GM13976 (cell line): ENCODE results near the gene DMRT3.

Experiments used
- DNase-seq: peaks from one replicate; pipeline ENCODE4 v3.0.0; 2012; ENCODE audit warnings: low spot score
- in situ Hi-C: fragments of 300-500 bp; cut with MboI; formaldehyde crosslinking; loops from one replicate; pipeline ENCODE4 v1.12.0; 2022; ENCODE audit warnings: low sequenced_read_pairs, mixed read lengths, inconsistent platforms; ENCODE audit not compliant: unreplicated experiment
- TF ChIP-seq, protein P1 (sequence below): IDR thresholded peaks from 2 replicates; pipeline ENCODE4 v1.5.1; 2012; ENCODE audit warnings: borderline replicate concordance, mild to moderate bottlenecking; ENCODE audit not compliant: insufficient read depth; ENCODE audit errors: extremely low read depth, missing control alignments, control extremely low read depth

Gene DMRT3

GRCh38 chr9:942805-943580 lies 33.5 kb upstream of the DMRT3 start:
- in situ Hi-C loops: no loop called here
- TF ChIP-seq, protein P1, sequence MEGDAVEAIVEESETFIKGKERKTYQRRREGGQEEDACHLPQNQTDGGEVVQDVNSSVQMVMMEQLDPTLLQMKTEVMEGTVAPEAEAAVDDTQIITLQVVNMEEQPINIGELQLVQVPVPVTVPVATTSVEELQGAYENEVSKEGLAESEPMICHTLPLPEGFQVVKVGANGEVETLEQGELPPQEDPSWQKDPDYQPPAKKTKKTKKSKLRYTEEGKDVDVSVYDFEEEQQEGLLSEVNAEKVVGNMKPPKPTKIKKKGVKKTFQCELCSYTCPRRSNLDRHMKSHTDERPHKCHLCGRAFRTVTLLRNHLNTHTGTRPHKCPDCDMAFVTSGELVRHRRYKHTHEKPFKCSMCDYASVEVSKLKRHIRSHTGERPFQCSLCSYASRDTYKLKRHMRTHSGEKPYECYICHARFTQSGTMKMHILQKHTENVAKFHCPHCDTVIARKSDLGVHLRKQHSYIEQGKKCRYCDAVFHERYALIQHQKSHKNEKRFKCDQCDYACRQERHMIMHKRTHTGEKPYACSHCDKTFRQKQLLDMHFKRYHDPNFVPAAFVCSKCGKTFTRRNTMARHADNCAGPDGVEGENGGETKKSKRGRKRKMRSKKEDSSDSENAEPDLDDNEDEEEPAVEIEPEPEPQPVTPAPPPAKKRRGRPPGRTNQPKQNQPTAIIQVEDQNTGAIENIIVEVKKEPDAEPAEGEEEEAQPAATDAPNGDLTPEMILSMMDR: no peak
- DNase-seq: no peak

DNA sequence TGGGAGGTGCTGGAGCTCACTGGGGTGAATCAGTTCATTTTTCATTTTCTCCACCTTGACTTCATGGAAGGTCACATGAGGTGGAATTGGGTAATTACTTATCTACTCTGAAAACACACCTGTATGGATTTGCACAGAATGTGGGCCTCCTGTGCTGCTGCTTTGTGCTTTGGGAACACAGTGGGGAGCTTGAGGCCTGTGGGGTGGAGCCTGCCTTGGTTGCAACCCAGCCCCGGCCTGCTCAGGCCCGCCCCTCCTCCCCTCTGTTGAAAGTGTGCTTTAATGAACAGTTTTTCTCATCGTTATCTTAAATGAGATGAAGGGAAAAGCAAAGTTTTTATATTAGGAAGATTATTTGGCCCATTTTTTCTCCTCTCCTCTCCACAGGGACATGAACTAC lies 28.5 kb upstream of the DMRT3 start:
- DNase-seq: no peak
- TF ChIP-seq, protein P1: no peak
- in situ Hi-C loops: no loop called here

DNA sequence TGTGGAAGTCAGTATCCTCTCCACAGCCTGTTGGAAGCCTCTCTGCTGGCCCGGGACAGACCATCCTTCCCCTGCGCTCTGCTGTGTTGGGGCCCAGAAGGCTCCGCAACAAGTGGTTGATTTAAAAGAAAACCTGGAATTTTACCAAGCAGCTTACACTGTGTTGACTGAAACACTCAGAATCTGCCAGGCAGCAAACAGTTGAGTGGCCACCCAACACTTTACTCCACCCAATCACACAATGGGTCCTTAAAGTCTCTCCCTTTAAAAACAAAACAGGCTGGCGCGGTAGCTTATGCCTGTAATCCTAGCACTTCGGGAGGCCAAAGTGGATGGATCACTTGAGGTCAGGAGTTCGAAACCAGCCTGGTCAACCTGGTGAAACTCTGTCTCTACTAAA lies 28.0 kb upstream of the DMRT3 start:
- no peak for DNase-seq
- TF ChIP-seq, protein P1: no peak
- in situ Hi-C loops: no loop called here

GRCh38 chr9:950139-950538 lies 26.3 kb upstream of the DMRT3 start:
- TF ChIP-seq, protein P1: no peak
- DNase-seq: no peak
- in situ Hi-C loops: no loop called here

- DNase-seq: no peak
- TF ChIP-seq, protein P1: no peak
- in situ Hi-C loops: no loop called here
Measured at GRCh38 chr9:952546-952945, 23.9 kb upstream of the DMRT3 start.

DNA sequence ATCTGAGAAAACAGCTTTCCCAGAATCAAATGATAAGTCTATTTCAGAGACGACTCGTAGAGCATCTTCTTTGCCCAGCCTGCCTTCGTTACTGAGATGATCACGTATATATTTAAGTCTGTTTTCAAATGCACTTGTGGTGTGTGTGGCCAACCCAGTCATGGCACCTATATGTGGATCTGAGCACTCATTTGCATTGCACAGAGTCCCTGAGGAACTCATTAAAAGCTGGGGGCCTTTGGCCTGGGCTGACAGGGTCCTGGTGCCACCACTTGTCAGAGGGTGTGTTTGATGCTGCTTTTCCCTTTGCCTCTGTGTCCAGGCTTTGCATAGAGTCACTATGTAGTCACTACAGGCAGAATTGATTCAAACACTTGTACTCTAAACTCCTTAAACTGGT lies 17.4 kb upstream of the DMRT3 start:
- TF ChIP-seq, protein P1: no peak
- no peak for DNase-seq
- in situ Hi-C loops: no loop called here
